ENCODE measurements around the gene RPLP1.
"Not testable (repeated sequence)": the region's sequence is repeated elsewhere in the genome, so short reads cannot be mapped to it uniquely, and the experiment has no call there.

RPLP1 gene

GRCh38 chr15:69439623-69440022 is 13.0 kb upstream of the RPLP1 start:
- DNase-seq (ENCODE audit: low read depth in 2 of 2), result no peak

GRCh38 chr15:69443032-69443611 is 9.5 kb upstream of the RPLP1 start:
- no peak for DNase-seq (ENCODE audit: low read depth in 2 of 2)

DNA sequence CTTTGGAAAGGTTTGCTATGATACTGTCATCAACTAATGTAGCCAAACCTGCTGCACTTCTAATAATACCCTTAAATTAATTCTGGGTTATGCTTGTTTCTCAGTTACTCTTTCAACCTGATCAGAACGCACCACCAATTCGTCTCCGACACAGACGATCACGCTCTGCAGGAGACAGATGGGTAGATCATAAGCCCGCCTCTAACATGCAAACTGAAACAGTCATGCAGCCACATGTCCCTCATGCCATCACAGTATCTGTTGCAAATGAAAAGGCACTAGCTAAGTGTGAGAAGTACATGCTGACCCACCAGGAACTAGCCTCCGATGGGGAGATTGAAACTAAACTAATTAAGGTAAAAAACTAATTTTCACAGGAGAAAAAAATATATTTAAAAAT is 7.9 kb upstream of the RPLP1 start:
- no peak for DNase-seq (ENCODE audit: low read depth in 2 of 2)

DNA sequence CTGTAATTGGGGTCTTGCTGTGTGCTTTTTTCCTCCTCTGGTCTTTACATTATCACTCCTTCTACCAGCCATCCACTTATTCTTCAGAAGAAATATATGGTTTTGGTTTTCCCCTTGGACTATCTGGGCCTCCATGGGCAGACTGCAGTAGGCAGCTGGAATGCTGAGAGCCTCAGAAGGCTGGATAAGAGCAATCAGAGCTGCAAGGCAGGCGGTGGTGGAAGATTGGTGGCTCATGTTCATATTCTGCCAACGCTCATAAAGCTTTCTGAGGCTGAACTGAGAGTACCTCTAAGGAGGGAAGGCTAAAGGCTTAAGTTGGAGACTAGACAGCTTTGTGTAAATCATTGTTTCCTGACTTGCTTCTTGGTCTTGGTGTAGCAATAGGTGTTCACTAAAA is 5.7 kb upstream of the RPLP1 start:
- no peak for DNase-seq (ENCODE audit: low read depth in 2 of 2)

- not testable (repeated sequence) for DNase-seq (ENCODE audit: low read depth in 2 of 2)
Measured at GRCh38 chr15:69450221-69450620, 2.4 kb upstream of the RPLP1 start.

- DNase-seq (ENCODE audit: low read depth in 2 of 2), result no peak
Measured at GRCh38 chr15:69450968-69451695, 1.5 kb upstream of the RPLP1 start.

DNA sequence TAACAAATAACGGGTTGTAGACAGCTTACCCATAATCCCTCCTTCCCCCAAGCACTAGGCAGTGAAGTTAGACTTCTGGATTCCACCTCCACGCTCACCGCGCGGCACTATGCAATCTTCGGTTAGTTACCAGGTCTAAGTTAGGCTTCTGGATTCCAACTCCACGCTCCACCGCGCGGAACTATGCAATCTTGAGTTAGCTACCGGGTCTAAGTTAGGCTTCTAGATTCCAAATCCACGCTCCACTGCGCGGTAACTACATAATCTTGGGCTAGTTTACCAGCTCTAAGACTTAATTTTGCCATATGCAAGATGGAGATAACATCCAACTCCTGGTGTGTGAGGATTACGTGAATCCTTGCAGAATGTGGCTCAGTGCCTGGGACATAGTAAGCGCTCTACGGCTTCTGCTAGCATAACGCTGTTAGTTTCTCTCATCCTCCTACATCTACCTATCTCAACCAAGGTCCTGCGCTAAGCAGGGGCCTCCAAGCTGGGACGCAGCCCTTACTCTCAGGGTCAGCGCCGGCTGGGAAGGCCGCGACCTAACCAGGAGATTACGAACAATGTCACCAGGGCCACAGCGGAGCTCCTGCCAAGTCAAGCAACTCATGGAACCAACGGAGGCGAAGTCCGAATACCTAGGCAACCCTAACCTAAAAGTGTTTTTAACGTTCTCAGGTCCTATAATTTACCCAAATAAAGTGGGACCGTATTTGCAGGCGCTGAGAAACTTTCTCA is 497 bp upstream of the RPLP1 start:
- DNase-seq (ENCODE audit: low read depth in 2 of 2), result no peak

GRCh38 chr15:69454953-69455352 is 2.3 kb downstream of the RPLP1 start:
- no peak for DNase-seq (ENCODE audit: low read depth in 2 of 2)

DNA sequence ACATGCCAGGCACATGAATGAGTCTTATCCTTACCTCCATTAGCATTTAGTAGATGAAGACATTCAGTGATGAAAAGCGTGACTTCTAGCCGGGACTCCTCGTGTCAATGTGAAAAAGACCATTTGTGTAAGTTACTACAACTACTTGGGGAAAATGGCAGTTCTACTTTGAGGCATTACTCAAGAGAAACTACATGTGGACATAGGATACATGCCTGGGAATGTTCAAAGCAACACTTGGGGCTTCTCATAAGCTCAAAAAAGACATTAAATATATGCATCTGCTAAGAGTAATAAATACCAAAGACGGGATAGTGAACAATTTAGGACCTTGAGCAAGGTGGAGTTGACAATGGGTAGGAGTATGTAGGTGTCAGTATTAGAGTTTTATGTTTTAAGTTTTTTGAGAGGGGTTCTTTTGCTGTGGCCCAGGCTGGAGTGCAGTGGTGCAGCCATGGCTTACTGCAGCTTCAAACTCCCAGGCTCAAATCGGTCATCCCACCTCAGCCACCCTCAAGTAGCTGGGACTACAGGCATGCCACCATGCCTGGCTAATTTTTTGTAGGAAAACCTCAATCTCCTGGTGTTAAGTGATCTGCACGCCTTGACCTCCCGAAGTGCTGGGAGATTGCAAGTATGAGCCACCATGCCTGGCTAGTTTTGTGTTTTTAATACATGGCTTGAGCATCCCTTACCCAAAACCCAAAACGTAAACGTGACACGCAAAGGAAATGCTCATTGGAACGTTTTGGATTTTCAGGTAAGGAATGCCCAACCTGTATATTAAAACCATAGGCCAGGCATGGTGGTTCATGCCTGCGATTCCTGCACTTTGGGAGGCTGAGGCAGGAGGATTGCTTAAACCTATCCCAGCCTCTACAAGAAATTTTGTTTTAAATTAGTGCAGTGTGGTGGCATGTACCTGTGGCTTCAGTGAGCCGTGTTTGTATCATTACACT is 3.9 kb downstream of the RPLP1 start:
- no peak for DNase-seq (ENCODE audit: low read depth in 2 of 2)

DNA sequence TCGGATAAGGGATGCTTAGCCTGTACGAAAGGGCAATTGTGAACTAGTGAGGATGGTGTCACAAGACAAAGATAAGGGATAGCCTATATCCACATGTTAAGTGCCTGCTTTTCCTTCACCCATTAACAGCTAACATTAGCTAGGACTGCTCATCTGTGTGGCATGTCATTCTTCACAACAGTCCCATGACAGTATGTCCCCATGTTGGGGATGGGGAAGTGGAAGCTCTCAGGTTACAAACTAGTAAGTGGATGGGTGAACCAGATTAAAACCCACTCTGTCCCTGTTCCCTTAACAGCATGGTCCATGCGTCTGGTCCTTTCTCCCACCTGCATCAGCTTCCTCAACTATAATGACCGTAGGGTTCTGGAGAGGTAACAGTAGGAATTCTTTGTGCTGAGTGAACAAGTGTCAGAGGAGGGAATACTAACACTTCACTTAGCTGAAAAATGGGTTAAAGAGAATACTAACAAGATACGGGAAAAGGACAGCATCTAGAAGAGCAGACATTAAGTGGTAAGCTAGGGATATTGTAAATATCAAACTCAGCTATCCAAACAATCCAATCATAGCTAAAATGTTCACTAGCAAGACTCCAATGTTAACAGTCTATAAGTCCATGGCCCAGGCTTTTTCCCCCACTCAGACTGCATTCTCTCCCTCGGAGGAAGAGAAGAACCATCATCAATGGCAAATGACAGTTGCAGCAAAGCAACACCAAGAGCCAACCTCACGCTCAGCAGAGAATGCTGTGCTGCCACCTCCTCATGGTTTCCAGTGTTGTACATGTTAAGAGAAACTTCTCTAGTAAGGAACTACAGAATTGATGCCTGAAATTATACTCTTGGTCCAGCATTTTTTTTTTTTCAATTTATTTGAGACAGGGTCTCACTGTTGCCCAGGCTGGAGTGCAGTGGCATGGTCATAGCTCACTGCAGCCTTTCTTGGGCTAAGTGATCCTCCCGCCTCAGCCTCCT is 5.0 kb downstream of the RPLP1 start:
- DNase-seq (ENCODE audit: low read depth in 2 of 2), result no peak

DNA sequence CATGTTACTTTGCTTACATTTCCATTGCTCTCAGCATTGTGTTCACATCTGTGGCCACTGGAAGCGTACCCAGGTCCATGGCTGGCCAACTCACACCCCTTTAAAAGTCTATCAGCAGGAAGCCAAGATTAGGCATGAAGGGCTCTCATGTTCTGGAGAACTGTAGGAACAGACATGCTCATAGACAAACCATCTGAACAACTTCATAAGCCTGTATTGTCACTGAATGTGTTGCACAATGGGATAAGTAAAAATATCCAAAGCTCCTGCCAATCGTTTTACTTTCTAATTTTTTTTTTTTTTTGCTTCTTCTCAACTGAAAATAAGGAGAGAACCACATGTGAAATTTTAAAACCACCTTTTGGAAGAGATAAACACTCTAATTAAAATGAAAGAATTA is 6.4 kb downstream of the RPLP1 start:
- no peak for DNase-seq (ENCODE audit: low read depth in 2 of 2)

- DNase-seq (ENCODE audit: low read depth in 2 of 2), result no peak
Measured at GRCh38 chr15:69460481-69460880, 7.9 kb downstream of the RPLP1 start.

DNA sequence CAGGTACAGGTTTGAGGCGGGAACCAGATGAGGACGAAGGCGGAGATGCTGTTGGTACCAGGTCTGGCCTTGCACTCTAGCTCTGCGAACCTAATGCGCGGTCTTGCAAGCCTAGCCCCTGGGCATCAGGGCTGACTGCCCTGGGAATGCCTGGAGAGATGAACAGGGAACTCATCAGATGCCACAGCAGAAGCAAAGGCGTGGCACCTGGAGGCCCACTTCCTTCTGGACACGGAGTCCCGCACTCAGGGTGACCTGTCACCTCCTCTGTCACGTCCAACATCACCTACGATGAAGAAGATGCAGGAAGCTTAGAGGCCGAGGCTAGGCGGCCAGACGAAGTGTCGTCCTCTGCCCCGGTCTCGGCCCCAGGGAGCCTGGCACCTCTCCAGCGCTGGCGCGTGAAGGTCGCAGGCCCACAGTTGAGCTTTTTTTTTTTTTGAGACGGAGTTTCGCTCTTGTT is 9.4 kb downstream of the RPLP1 start:
- DNase-seq (ENCODE audit: low read depth in 2 of 2), result no peak

GRCh38 chr15:69462493-69463181 is 10.0 kb downstream of the RPLP1 start:
- DNase-seq (ENCODE audit: low read depth in 2 of 2), result peak; percentile 88 to 93

DNA sequence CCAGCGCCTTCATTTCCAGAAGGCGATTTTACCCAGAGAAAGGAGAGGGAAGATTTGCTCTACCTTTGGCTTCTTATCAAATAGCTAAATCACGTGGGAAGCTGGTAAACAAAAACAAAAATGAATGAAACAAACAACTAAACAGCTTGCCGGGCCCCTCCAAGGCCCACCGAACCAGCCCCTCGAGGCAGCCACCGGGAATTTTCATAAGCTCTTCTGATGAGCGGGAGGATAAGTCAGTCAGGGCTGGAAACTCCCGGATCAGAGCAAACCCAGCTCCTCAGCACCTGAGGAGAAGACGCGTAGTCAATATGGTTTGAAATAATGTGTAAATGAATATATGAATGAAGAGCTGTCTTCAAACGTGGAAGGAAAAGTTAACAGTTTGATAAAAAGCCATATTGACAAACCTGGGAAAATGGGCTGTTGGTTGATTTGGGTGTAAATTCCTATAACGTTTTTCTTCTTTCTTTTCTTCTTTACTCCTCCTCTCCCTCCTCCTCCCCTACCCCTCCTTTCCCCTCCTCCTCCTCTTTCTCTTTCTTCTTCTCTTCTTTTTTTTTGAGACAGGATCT is 10.7 kb downstream of the RPLP1 start:
- DNase-seq (ENCODE audit: low read depth in 2 of 2), result no peak

DNA sequence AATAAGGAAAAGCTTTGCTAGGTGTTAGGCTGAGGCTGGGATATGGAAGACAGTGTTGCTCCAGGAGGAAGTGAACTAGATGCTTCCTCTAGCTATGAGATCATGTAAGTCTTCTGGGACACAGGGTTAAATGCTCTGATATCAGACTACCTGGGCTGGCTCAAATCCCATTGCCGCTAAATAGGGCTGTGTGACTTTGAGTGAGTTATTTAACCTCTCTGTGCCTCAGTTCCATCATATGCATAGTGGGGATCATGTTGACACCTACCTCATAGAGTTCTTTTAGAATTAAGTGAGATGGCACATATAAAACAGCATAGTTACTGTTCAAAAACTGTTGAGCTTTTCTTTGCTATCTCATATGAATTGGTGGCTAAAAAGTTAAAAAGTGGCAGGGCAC is 12.6 kb downstream of the RPLP1 start:
- no peak for DNase-seq (ENCODE audit: low read depth in 2 of 2)

DNA sequence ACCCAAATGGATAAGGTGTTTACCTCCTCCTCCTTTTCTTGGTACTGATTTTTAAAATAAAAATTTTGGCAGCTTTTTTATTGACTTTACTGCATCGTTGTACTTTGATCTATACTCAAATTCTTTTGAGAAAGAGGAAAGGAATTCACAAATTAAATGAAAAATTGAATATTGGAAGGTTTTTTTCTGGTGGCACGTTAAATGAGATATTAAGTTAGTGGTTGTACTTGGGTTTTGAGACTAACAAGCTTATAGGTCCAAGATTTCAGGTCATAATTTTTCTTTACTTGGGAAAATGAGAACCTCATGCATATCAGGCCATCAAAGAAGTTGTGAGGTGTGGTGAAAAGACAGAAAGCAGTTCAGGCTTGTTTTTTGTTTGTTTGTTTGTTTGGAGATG is 14.1 kb downstream of the RPLP1 start:
- no peak for DNase-seq (ENCODE audit: low read depth in 2 of 2)

GRCh38 chr15:69467636-69468035 is 15.0 kb downstream of the RPLP1 start:
- no peak for DNase-seq (ENCODE audit: low read depth in 2 of 2)

DNA sequence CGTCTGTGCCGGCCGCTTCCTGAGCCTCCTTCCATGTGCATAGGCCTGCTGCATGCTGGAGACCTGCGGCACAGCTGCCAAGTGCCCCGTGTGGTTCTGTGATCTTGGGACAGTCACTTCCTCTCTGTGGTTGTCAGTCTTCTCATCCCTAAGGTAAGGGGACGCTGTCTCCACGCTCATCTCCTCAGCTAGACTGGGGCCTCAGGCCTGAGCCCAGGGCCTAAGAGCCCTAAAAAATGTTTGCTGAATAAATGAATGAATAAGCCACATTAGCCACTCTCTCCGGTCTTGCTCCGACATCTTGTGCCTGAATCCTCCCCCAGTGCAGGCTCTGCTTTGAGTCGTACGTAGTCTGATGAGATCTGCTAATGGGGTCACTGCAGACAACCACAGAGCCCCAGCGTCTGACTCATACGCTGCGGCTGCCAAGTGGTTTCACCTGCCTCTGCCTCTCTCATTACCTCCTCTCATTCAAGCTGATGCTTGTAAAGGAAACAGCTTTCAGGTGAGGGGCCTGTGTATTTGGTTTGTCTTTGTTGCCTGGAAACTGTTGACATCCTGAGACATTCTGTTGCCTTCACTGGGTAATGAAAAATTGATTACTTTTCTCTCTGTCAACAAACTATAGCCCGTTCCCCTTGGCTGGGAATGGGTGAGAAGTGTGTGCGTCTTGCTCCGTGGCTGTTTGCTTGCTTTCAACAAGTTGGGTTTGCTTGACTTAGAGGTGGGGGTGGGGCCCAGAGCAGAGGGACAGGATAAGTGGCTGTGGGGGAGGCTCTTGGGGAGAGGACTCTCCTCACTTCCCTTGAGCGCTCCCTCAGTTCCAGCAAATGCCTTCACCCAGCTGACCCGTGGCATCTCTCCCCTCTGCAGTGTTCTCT is 15.9 kb downstream of the RPLP1 start:
- peak; percentile 55 to 72 for DNase-seq (ENCODE audit: low read depth in 2 of 2)

Measured in stimulated activated CD4-positive, alpha-beta T cell treated with anti-CD3 and anti-CD28 coated beads, Interleukin-1b, Interleukin-23, amount 100 ng/mL, for 4 hours (primary cell).